Measurements from ENCODE around the gene C2orf74. TPM values are rescaled to one million over a fixed set of nuclear protein-coding genes. Genes with fewer than 3 reads are reported as not detected.

C2orf74 gene
- total RNA-seq, 2 experiments from 2014 or later = 12.6 to 12.7 TPM

- Mint-ChIP-seq H3K4me1 (ENCODE audit: low read depth) (peaks cover 48% of the 10 kb centered on the region), H3K27me3 (ENCODE audit: low read depth) (no peaks in the 10 kb centered on the region), H3K4me3 (peak overlapping the region; percentile 78), H3K27ac (peak overlapping the region; percentile 79), H3K36me3 (ENCODE audit: low read depth) (peaks cover 33% of the 10 kb centered on the region), H3K9me3 (no peaks in the 10 kb centered on the region)
- intact Hi-C loops (cut with micrococcal nuclease) = loop anchor here (1.0 to 5.0 kb wide), 15 partner anchors 32 to 1130 kb away; partner anchors contain the start of genes B3GNT2, CCT4, FAM161A and PAPOLG
- CTCF ChIA-PET = interaction anchor here (0.6 to 1.1 kb wide), 2 partner anchors 18 to 664 kb away, joined by 3 to 5 read pairs; no protein-coding TSS in a partner anchor
- DNase-seq = peak; percentile 94
These were observed 15.1 kb downstream of the C2orf74 start for GRCh38 chr2:61176755-61177726.

- Mint-ChIP-seq H3K27ac (peak overlapping the region; percentile 92), H3K27me3 (ENCODE audit: low read depth) (no peaks in the 10 kb centered on the region), H3K9me3 (no peaks in the 10 kb centered on the region), H3K4me3 (peak overlapping the region; percentile 88), H3K36me3 (ENCODE audit: low read depth) (peaks cover 40% of the 10 kb centered on the region), H3K4me1 (ENCODE audit: low read depth) (peaks cover 55% of the 10 kb centered on the region)
- intact Hi-C loops (cut with micrococcal nuclease) = loop anchor here (1.0 to 5.0 kb wide), 16 partner anchors 33 to 1129 kb away; partner anchors contain the start of genes B3GNT2, CCT4, FAM161A and PAPOLG
- DNase-seq = peak; percentile 47
- CTCF ChIA-PET = interaction anchor here (0.6 to 1.1 kb wide), 2 partner anchors 17 to 663 kb away, joined by 3 to 5 read pairs; no protein-coding TSS in a partner anchor
These were observed 15.9 kb downstream of the C2orf74 start for GRCh38 chr2:61177727-61178549.

GRCh38 chr2:61178603-61179545, 16.9 kb downstream of the C2orf74 start:
- H3K9me3 Mint-ChIP-seq = no peaks in the 10 kb centered on the region
- H3K36me3 Mint-ChIP-seq (ENCODE audit: low read depth) = peaks cover 50% of the 10 kb centered on the region
- peak overlapping the region; percentile 92 for H3K27ac Mint-ChIP-seq
- H3K27me3 Mint-ChIP-seq (ENCODE audit: low read depth) = no peaks in the 10 kb centered on the region
- H3K4me3 Mint-ChIP-seq = peak overlapping the region; percentile 88
- H3K4me1 Mint-ChIP-seq (ENCODE audit: low read depth) = peaks cover 62% of the 10 kb centered on the region
- CTCF ChIA-PET = no interaction called here
- intact Hi-C loops (cut with micrococcal nuclease) = loop anchor here (2.0 to 5.0 kb wide), 3 partner anchors 480 to 1128 kb away; no protein-coding TSS in a partner anchor
- DNase-seq = peak; percentile 32

- intact Hi-C loops (cut with micrococcal nuclease) = loop anchor here (2.0 to 5.0 kb wide), 3 partner anchors 479 to 1127 kb away; no protein-coding TSS in a partner anchor
- Mint-ChIP-seq H3K27me3 (ENCODE audit: low read depth) (no peaks in the 10 kb centered on the region), H3K4me1 (ENCODE audit: low read depth) (peaks cover 67% of the 10 kb centered on the region), H3K36me3 (ENCODE audit: low read depth) (peaks cover 57% of the 10 kb centered on the region), H3K27ac (peak overlapping the region; percentile 70), H3K9me3 (no peaks in the 10 kb centered on the region), H3K4me3 (peak overlapping the region; percentile 88)
- CTCF ChIA-PET = no interaction called here
- DNase-seq = no peak
These were observed 18.0 kb downstream of the C2orf74 start for GRCh38 chr2:61179701-61180639.

GRCh38 chr2:61180686-61181085, 18.7 kb downstream of the C2orf74 start:
- Mint-ChIP-seq H3K27me3 (ENCODE audit: low read depth) (no peaks in the 10 kb centered on the region), H3K27ac (peak overlapping the region; percentile 70), H3K36me3 (ENCODE audit: low read depth) (peaks cover 64% of the 10 kb centered on the region), H3K4me1 (ENCODE audit: low read depth) (peaks cover 74% of the 10 kb centered on the region), H3K4me3 (peak overlapping the region; percentile 12), H3K9me3 (no peaks in the 10 kb centered on the region)
- CTCF ChIA-PET = no interaction called here
- intact Hi-C loops (cut with micrococcal nuclease) = no loop called here
- DNase-seq = no peak

GRCh38 chr2:61181382-61182058, 19.5 kb downstream of the C2orf74 start:
- intact Hi-C loops (cut with micrococcal nuclease) = no loop called here
- Mint-ChIP-seq H3K27ac (peak overlapping the region; percentile 70), H3K4me3 (no peak overlapping the region), H3K4me1 (ENCODE audit: low read depth) (peaks cover 70% of the 10 kb centered on the region), H3K36me3 (ENCODE audit: low read depth) (peaks cover 69% of the 10 kb centered on the region), H3K9me3 (no peaks in the 10 kb centered on the region), H3K27me3 (ENCODE audit: low read depth) (no peaks in the 10 kb centered on the region)
- no peak for DNase-seq
- CTCF ChIA-PET = interaction anchor here (0.6 kb wide), 1 partner anchor 162 kb away, joined by 4 read pairs; no protein-coding TSS in a partner anchor

- H3K9me3 Mint-ChIP-seq = no peaks in the 10 kb centered on the region
- H3K4me3 Mint-ChIP-seq = no peak overlapping the region
- peaks cover 67% of the 10 kb centered on the region for H3K4me1 Mint-ChIP-seq (ENCODE audit: low read depth)
- H3K27me3 Mint-ChIP-seq (ENCODE audit: low read depth) = no peaks in the 10 kb centered on the region
- CTCF ChIA-PET = interaction anchor here (0.6 kb wide), 1 partner anchor 161 kb away, joined by 4 read pairs; no protein-coding TSS in a partner anchor
- peak overlapping the region; percentile 70 for H3K27ac Mint-ChIP-seq
- intact Hi-C loops (cut with micrococcal nuclease) = no loop called here
- H3K36me3 Mint-ChIP-seq (ENCODE audit: low read depth) = peaks cover 72% of the 10 kb centered on the region
- DNase-seq = no peak
These were observed 20.0 kb downstream of the C2orf74 start for GRCh38 chr2:61182059-61182383.

GRCh38 chr2:61183795-61184194, 21.8 kb downstream of the C2orf74 start:
- H3K9me3 Mint-ChIP-seq = no peaks in the 10 kb centered on the region
- intact Hi-C loops (cut with micrococcal nuclease) = no loop called here
- H3K27me3 Mint-ChIP-seq (ENCODE audit: low read depth) = no peaks in the 10 kb centered on the region
- H3K4me1 Mint-ChIP-seq (ENCODE audit: low read depth) = peaks cover 61% of the 10 kb centered on the region
- no peak for DNase-seq
- CTCF ChIA-PET = interaction anchor here (0.7 to 1.0 kb wide), 2 partner anchors 13 to 37 kb away, joined by 3 read pairs; no protein-coding TSS in a partner anchor
- peaks cover 80% of the 10 kb centered on the region for H3K36me3 Mint-ChIP-seq (ENCODE audit: low read depth)
- H3K4me3 Mint-ChIP-seq = no peak overlapping the region
- H3K27ac Mint-ChIP-seq = peak overlapping the region; percentile 21

GRCh38 chr2:61184263-61184662, 22.3 kb downstream of the C2orf74 start:
- Mint-ChIP-seq H3K27ac (no peak overlapping the region), H3K4me3 (no peak overlapping the region), H3K36me3 (ENCODE audit: low read depth) (peaks cover 79% of the 10 kb centered on the region), H3K27me3 (ENCODE audit: low read depth) (no peaks in the 10 kb centered on the region), H3K9me3 (no peaks in the 10 kb centered on the region), H3K4me1 (ENCODE audit: low read depth) (peaks cover 56% of the 10 kb centered on the region)
- intact Hi-C loops (cut with micrococcal nuclease) = no loop called here
- CTCF ChIA-PET = interaction anchor here (1.0 kb wide), 1 partner anchor 13 kb away, joined by 3 read pairs; no protein-coding TSS in a partner anchor
- DNase-seq = no peak

- Mint-ChIP-seq H3K4me3 (no peak overlapping the region), H3K27ac (peak overlapping the region; percentile 43), H3K4me1 (ENCODE audit: low read depth) (peaks cover 52% of the 10 kb centered on the region), H3K27me3 (ENCODE audit: low read depth) (no peaks in the 10 kb centered on the region), H3K36me3 (ENCODE audit: low read depth) (peaks cover 78% of the 10 kb centered on the region), H3K9me3 (no peaks in the 10 kb centered on the region)
- CTCF ChIA-PET = interaction anchor here (0.6 to 0.8 kb wide), 2 partner anchors 38 to 694 kb away, joined by 3 to 4 read pairs; no protein-coding TSS in a partner anchor
- DNase-seq = no peak
- intact Hi-C loops (cut with micrococcal nuclease) = no loop called here
These were observed 23.3 kb downstream of the C2orf74 start for GRCh38 chr2:61185231-61185728.
